A549 (cell line): Measurements from ENCODE around the gene NBPF19. TPM values are rescaled to one million over a fixed set of nuclear protein-coding genes. Genes with fewer than 3 reads are reported as not detected.
"Not testable (repeated sequence)": the region's sequence is repeated elsewhere in the genome, so short reads cannot be mapped to it uniquely, and the experiment has no call there.

Experiments
- ATAC-seq, 2 experiments: fragments of 200-7000 bp in 1 of 2; fragments of >200 bp in 1 of 2; cut with Nextera tagmentation in 1 of 2; cut with Tn5 transposase in 1 of 2; 3 replicates each; pipeline versions ENCODE4 v1.8.0 to v1.9.1; 2018 to 2020; ENCODE audit warnings: mild to moderate bottlenecking in 1 of 2, moderate library complexity in 1 of 2
- CTCF ChIA-PET: fragments of 300-600 bp; sonication (Branson Sonifier 250); formaldehyde crosslinking; extraction: SDS; loops from one replicate; lab custom pipeline; 2021; ENCODE audit warnings: antibody characterized with exemption, inconsistent platforms; lab: Yijun Ruan, JAX
- POLR2A ChIA-PET: fragments of 350-600 bp; formaldehyde crosslinking; extraction: SDS; loops from one replicate; lab custom pipeline; 2021; ENCODE audit warnings: antibody characterized with exemption, inconsistent platforms; lab: Yijun Ruan, JAX
- DNase-seq, 2 experiments: peaks; one replicate each; pipeline versions ENCODE4 v3.0.0 to v3.0.0-alpha.2; 2011 to 2016; ENCODE audit warnings: low read depth in 1 of 2, low spot score in 1 of 2
- FAIRE-seq: peaks from 2 replicates; lab custom pipeline; 2011; peaks lifted over from hg19 to GRCh38; lab: Jason Lieb, UNC
- H3K27ac ChIP-seq, 2 experiments: fragments of >200 bp; sonication (Bioruptor Twin); formaldehyde crosslinking; 3 replicates each; pipeline ENCODE4 v1.5.1; 2016 to 2017
- H3K4me1 ChIP-seq: fragments of >200 bp; sonication (Bioruptor Twin); formaldehyde crosslinking; 3 replicates; pipeline ENCODE4 v1.6.1; 2016
- H3K4me2 ChIP-seq: fragments of >200 bp; sonication (Bioruptor Twin); formaldehyde crosslinking; 3 replicates; pipeline ENCODE4 v1.6.1; 2016
- H3K4me3 ChIP-seq: fragments of >200 bp; sonication (Bioruptor Twin); formaldehyde crosslinking; 3 replicates; pipeline ENCODE4 v1.5.1; 2016
- H3K9me3 ChIP-seq: fragments of >200 bp; sonication (Bioruptor Twin); formaldehyde crosslinking; 3 replicates; pipeline ENCODE4 v1.6.1; 2016
- CEBPB ChIP-seq, 2 experiments: fragments of >200 bp in 1 of 2; sonication (Bioruptor Twin) in 1 of 2; formaldehyde crosslinking in 1 of 2; IDR thresholded peaks; 2 replicates each; pipeline ENCODE4 v1.6.1; 2012 to 2016
- POLR2A ChIP-seq: IDR thresholded peaks from 2 replicates; pipeline ENCODE4 v1.6.1; 2012; ENCODE audit warnings: mild to moderate bottlenecking, low read length
- SREBF2 ChIP-seq: fragments of 450-650 bp; IDR thresholded peaks from 2 replicates; pipeline ENCODE4 v1.6.1; 2014; ENCODE audit warnings: mild to moderate bottlenecking, moderate library complexity
- WGBS: methylation state at CpG from one replicate; pipeline ENCODE4 v1.1.6; 2017; ENCODE audit errors: missing lambda C conversion rate; 5-methylcytosine and 5-hydroxymethylcytosine counted together
- polyA minus RNA-seq: library from RNA; depleted of rRNA, polyadenylated mRNA; stranded (reverse); fragments of >200 nt; gene quantifications from 2 replicates; pipeline ENCODE4 v1.2.3, GENCODE V29; 2011; rRNA and poly(A)+ RNA removed
- polyA plus RNA-seq, 4 experiments: library from polyadenylated mRNA; depleted of rRNA in 3 of 4; stranded (reverse); fragments of >200 nt; fragmentation: RNase III in 1 of 4; extraction: RNeasy Plus Mini Kit Qiagen cat#74134 plus additional on column Dnase treatment in 1 of 4; gene quantifications; 2 replicates in 3 of 4; 3 replicates in 1 of 4; pipeline ENCODE4 v1.2.3, GENCODE V29; 2011 to 2017
- TF ChIP-seq, protein P1 (sequence below): IDR thresholded peaks from 2 replicates; pipeline ENCODE4 v1.6.1; 2012

NBPF19 gene, protein sequence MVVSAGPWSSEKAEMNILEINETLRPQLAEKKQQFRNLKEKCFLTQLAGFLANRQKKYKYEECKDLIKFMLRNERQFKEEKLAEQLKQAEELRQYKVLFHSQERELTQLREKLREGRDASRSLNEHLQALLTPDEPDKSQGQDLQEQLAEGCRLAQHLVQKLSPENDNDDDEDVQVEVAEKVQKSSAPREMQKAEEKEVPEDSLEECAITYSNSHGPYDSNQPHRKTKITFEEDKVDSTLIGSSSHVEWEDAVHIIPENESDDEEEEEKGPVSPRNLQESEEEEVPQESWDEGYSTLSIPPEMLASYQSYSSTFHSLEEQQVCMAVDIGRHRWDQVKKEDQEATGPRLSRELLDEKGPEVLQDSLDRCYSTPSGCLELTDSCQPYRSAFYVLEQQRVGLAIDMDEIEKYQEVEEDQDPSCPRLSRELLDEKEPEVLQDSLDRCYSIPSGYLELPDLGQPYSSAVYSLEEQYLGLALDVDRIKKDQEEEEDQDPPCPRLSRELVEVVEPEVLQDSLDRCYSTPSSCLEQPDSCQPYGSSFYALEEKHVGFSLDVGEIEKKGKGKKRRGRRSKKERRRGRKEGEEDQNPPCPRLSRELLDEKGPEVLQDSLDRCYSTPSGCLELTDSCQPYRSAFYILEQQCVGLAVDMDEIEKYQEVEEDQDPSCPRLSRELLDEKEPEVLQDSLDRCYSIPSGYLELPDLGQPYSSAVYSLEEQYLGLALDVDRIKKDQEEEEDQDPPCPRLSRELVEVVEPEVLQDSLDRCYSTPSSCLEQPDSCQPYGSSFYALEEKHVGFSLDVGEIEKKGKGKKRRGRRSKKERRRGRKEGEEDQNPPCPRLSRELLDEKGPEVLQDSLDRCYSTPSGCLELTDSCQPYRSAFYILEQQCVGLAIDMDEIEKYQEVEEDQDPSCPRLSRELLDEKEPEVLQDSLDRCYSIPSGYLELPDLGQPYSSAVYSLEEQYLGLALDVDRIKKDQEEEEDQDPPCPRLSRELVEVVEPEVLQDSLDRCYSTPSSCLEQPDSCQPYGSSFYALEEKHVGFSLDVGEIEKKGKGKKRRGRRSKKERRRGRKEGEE (N-terminal part only)
- 6.6 and 7.5 TPM in 2 replicates for polyA plus RNA-seq (2011; rRNA removed)
- 1.8 and 2.3 TPM in 2 replicates for polyA plus RNA-seq (2012; cell fraction: cytosol; rRNA removed)
- polyA plus RNA-seq (2012; cell fraction: nucleus; rRNA removed), result 4.6 and 6.6 TPM in 2 replicates
- polyA plus RNA-seq (2017; fragmentation: RNase III; extraction: RNeasy Plus Mini Kit Qiagen cat#74134 plus additional on column Dnase treatment), result 3.0 to 3.4 TPM (median 3.3 TPM) in 3 replicates
- polyA minus RNA-seq, result 9.0 TPM in 2 replicates

GRCh38 chr1:149474745-149475144 is at the start of gene NBPF19:
Gene NBPF19, plus strand, starts transcription at chr1:149475045. Its CDS starts 888 bp downstream, at chr1:149475933.
- H3K4me1 ChIP-seq, H3K4me2 ChIP-seq, ATAC-seq, CTCF ChIA-PET, DNase-seq, H3K4me3 ChIP-seq, FAIRE-seq, POLR2A ChIA-PET, H3K9me3 ChIP-seq, H3K27ac ChIP-seq: not testable (repeated sequence)
- 89% methylated on average over 1 of the region's 2 CpGs for WGBS

DNA sequence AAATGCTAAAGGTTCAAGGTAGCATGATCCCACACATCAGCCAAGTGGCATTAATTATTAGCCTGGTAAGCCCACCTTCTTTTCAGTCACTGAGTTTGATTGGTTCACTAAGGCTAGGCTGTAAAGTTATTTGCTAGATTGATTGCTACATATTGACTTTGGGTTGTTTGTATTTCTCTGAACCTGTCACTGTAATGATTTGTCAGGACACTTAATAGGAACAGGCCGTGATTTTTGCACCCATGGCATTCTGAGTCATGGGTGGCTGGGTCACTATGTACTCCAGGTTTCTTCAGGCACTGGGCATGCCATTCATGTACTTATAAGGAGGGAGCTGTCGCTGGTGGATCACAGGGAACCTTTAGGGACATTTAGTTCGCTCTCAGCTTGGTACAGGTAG is 46.5 kb upstream of the NBPF19 start:
- H3K27ac ChIP-seq, POLR2A ChIA-PET, H3K4me3 ChIP-seq, H3K4me1 ChIP-seq, ATAC-seq, H3K9me3 ChIP-seq, H3K4me2 ChIP-seq, FAIRE-seq, CTCF ChIA-PET: not testable (repeated sequence)
- DNase-seq, result peak in 1 of 2 experiments; percentile 7
- WGBS, result 0% methylated on average over 1 of the region's 3 CpGs

DNA sequence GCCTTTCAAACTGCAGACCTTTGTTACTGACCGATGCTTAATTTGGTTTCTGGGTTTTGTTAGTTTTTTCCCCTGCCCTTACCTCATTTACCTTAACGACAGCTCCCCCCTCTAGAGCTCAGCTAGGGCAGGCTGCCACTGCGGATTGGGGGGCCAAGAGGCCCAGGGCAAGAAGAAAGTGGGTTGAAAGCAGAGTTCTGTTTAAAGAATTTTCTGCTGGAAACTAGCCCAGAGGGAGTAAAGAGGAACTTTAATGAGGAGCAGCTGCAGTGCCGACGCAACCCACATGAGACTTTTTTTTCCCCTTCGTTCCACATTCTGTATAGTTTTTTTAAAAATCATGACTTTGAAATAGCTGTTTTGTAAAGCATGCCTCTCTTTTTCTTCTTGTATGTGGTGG is 29.4 kb upstream of the NBPF19 start:
- FAIRE-seq, CTCF ChIA-PET, POLR2A ChIA-PET, DNase-seq, H3K9me3 ChIP-seq, H3K4me3 ChIP-seq, H3K27ac ChIP-seq, ATAC-seq, H3K4me2 ChIP-seq, H3K4me1 ChIP-seq: not testable (repeated sequence)
- 83% methylated on average over 5 of the region's 6 CpGs for WGBS

GRCh38 chr1:149452196-149452595 is 22.6 kb upstream of the NBPF19 start:
- H3K9me3 ChIP-seq, H3K4me2 ChIP-seq, H3K4me1 ChIP-seq, ATAC-seq, DNase-seq, H3K27ac ChIP-seq, POLR2A ChIA-PET, H3K4me3 ChIP-seq, FAIRE-seq, CTCF ChIA-PET: not testable (repeated sequence)
- WGBS, result 100% methylated on average over 1 of the region's 2 CpGs

DNA sequence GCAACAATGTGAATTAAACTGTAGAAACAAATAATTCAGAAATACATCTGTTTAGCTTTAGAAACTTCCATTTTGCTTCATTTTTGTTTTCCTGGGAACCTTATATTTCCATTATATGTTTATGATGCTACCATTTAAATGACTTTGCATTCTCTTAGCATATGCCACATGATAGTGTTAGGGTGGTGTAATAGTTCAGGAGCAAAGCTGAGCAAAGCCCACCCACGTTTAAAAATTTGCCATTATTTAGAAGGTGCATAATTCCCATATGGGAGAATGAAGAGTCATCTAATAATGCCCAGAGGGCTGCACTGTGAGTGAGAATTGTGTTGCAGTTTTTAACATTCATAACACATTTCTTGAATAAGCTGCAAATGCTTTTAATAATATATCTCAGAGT is 22.2 kb upstream of the NBPF19 start:
- H3K4me2 ChIP-seq, H3K9me3 ChIP-seq, CTCF ChIA-PET, ATAC-seq, H3K27ac ChIP-seq, POLR2A ChIA-PET, DNase-seq, H3K4me3 ChIP-seq, H3K4me1 ChIP-seq, FAIRE-seq: not testable (repeated sequence)
- no CpG with 5 or more reads among the region's 1 CpG for WGBS

DNA sequence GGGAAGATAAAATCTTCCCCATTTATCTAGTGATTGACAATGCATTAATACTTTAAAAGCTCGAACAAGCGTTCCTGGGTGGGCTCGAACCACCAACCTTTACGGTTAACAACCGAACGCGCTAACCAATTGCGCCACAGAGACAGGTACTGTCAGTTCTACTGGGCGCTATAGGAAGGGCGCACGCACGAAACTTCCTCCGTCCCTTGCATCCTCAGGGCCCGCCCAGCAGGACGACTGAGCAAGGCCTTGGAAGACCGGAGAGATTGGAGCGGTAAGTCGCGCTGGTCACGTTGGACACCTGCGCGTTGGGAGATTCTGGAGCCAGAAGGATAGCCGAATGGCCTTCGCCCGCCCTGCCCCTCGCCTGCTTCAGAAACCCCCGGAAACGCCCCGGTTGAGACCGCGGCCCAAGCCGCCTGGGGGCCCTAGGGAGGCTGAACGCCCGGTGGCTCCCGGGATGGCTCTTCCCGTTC is 83.5 kb downstream of the NBPF19 start:
- peak overlapping the region; percentile 35 for H3K4me3 ChIP-seq
- under 1% methylated on average over 16 of the region's 36 CpGs for WGBS
- FAIRE-seq, result not testable (repeated sequence)

GRCh38 chr1:149561806-149562205 is 87.0 kb downstream of the NBPF19 start:
- H3K9me3 ChIP-seq, DNase-seq, H3K4me1 ChIP-seq, ATAC-seq, POLR2A ChIA-PET, H3K27ac ChIP-seq, CTCF ChIA-PET, H3K4me3 ChIP-seq, FAIRE-seq, H3K4me2 ChIP-seq: not testable (repeated sequence)
- 78% methylated on average over 12 of the region's 23 CpGs for WGBS

More for the DNA sequence above, 83.5 kb downstream of the NBPF19 start:
- TF ChIP-seq, protein P1, sequence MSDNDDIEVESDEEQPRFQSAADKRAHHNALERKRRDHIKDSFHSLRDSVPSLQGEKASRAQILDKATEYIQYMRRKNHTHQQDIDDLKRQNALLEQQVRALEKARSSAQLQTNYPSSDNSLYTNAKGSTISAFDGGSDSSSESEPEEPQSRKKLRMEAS, result 0 out of 2 replicates have a peak, but pooled peaks have one; percentile 20
- TF ChIP-seq POLR2A (peak; percentile 27; the same call in 1 of the 2 replicates), SREBF2 (peak; percentile 59), CEBPB (IDR thresholded peaks at IDR 0.05) (peak in 1 of 2 experiments; percentile 49; a peak in 2 of 4 replicates)
- POLR2A ChIA-PET, CTCF ChIA-PET, H3K4me1 ChIP-seq, H3K9me3 ChIP-seq: not testable (repeated sequence)
- peak overlapping the region; percentile 53 for H3K4me2 ChIP-seq
- H3K27ac ChIP-seq, result peak overlapping the region; percentile 72 to 82
- ATAC-seq (peak in 1 of 2 experiments; percentile 92; a peak in 3 of 6 replicates), DNase-seq (peak in 1 of 2 experiments; percentile 85)

DNA sequence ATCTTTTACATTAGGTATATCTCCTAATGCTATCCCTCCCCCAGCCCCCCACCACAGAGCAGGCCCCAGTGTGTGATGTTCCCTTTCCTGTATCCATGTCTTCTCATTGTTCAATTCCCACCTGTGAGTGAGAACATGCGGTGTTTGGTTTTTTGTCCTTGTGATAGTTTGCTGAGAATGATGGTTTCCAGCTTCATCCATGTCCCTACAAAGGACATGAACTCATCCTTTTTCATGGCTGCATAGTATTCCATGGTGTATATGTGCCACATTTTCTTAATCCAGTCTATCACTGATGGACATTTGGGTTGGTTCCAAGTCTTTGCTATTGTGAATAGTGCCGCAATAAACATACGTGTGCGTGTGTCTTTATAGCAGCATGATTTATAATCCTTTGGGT is 90.6 kb downstream of the NBPF19 start:
- H3K9me3 ChIP-seq, CTCF ChIA-PET, H3K27ac ChIP-seq, H3K4me3 ChIP-seq, FAIRE-seq, H3K4me1 ChIP-seq, POLR2A ChIA-PET, DNase-seq, H3K4me2 ChIP-seq, ATAC-seq: not testable (repeated sequence)
- WGBS, result 17% methylated on average over 1 of the region's 4 CpGs

DNA sequence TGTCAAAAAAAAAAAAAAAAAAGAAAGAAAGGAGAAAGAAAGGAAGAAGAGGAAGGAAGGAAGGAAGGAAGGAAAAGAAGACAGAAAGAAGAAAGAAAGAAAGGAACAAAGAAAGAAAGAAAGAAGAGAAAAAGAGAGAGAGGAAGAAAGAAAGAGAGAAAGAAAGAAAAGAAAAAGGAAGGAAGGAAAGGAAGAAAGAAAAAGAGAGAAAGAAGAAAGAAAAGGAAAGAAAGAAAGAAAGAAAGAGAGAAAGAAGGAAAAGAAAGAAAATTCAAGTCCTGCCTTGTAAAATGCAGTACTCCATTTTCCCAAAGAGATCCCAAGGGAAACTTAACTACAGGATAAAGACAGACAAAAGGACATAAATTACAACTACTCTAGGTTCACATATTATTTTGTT is 97.9 kb downstream of the NBPF19 start:
- H3K27ac ChIP-seq, CTCF ChIA-PET, ATAC-seq, DNase-seq, H3K4me3 ChIP-seq, H3K4me1 ChIP-seq, POLR2A ChIA-PET, H3K9me3 ChIP-seq, H3K4me2 ChIP-seq, FAIRE-seq: not testable (repeated sequence)
